OCI-LY7 (cell line): Measurements from ENCODE around the gene DNER.

Experiments
- EZH2phosphoT487 ChIP-seq: fragments of 200-600 bp; sonication (generic); IDR thresholded peaks from 2 replicates; pipeline ENCODE4 v1.6.1; 2018; ENCODE audit warnings: low read depth, borderline replicate concordance, mild to moderate bottlenecking, mixed run types, antibody characterized with exemption, low read length, moderate library complexity, mixed read lengths
- TF ChIP-seq, protein P1 (sequence below): fragments of 200-600 bp; sonication (generic); conservative IDR thresholded peaks from 2 replicates; pipeline ENCODE4 v1.5.1; 2014; ENCODE audit warnings: mild to moderate bottlenecking, antibody characterized with exemption, low read length, moderate library complexity, mixed read lengths

DNA sequence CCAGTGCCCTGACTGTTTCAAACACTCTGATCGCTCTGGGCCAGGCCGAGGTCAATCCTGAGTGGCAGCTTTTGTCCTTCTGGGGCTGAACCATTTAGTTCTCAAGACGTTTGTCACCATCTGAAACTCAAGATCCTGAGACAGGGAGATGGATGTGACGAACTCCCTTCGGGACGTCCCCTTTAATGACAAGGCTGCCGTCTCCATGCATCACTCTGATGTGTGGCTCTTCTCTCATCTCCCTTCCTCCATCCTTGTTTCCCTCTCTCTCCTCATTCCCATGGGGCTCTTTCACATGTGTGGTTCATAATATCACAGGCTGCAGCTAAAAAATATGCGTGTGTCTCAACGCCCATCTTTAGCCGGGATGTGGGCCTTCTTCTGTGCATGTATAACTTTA lies 189.6 kb downstream of the DNER start:
- TF ChIP-seq, protein P1, sequence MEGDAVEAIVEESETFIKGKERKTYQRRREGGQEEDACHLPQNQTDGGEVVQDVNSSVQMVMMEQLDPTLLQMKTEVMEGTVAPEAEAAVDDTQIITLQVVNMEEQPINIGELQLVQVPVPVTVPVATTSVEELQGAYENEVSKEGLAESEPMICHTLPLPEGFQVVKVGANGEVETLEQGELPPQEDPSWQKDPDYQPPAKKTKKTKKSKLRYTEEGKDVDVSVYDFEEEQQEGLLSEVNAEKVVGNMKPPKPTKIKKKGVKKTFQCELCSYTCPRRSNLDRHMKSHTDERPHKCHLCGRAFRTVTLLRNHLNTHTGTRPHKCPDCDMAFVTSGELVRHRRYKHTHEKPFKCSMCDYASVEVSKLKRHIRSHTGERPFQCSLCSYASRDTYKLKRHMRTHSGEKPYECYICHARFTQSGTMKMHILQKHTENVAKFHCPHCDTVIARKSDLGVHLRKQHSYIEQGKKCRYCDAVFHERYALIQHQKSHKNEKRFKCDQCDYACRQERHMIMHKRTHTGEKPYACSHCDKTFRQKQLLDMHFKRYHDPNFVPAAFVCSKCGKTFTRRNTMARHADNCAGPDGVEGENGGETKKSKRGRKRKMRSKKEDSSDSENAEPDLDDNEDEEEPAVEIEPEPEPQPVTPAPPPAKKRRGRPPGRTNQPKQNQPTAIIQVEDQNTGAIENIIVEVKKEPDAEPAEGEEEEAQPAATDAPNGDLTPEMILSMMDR = no peak
- no peak for TF ChIP-seq EZH2phosphoT487
